Heart left ventricle (tissue), 16 donors: ENCODE measurements around the gene TTLL11. TPM values are rescaled to one million over a fixed set of nuclear protein-coding genes. Genes with fewer than 3 reads are reported as not detected.

Experiments used
- ATAC-seq, 4 donors: fragments of 200-7000 bp; cut with Tn5 transposase; one replicate each; pipeline ENCODE4 v1.9.1; 2020 to 2022; ENCODE audit warnings: moderate library complexity in 4 of 4, mild to moderate bottlenecking in 3 of 4, moderate number of reproducible peaks in 1 of 4
- DNase-seq, 5 donors: peaks; one replicate each; pipeline ENCODE4 v3.0.0-alpha.2; 2020
- H3K27ac ChIP-seq, 12 donors: fragments of 200-600 bp; sonication (generic) in 4 of 12; one replicate each; pipeline versions ENCODE4 v1.5.0 to v1.8.0; 2016 to 2022; ENCODE audit warnings: mild to moderate bottlenecking in 2 of 12
- H3K27me3 ChIP-seq, 9 donors: fragments of 200-600 bp; sonication (generic) in 2 of 9; one replicate each; pipeline versions ENCODE4 v1.5.1 to v1.8.0; 2016 to 2022; ENCODE audit warnings: mild to moderate bottlenecking in 3 of 9
- H3K36me3 ChIP-seq, 9 donors: fragments of 200-600 bp; sonication (generic) in 2 of 9; one replicate each; pipeline versions ENCODE4 v1.5.0 to v1.8.0; 2018 to 2022; ENCODE audit warnings: mild to moderate bottlenecking in 2 of 9
- H3K4me1 ChIP-seq, 12 donors: fragments of 200-600 bp; sonication (generic) in 4 of 12; one replicate each; pipeline versions ENCODE4 v1.5.0 to v1.8.0; 2016 to 2022; ENCODE audit warnings: mild to moderate bottlenecking in 3 of 12
- H3K4me3 ChIP-seq, 12 donors: fragments of 200-600 bp; sonication (generic) in 4 of 12; one replicate each; pipeline versions ENCODE4 v1.5.0 to v1.8.0; 2017 to 2022; ENCODE audit warnings: mild to moderate bottlenecking in 9 of 12, moderate library complexity in 4 of 12
- H3K9me3 ChIP-seq, 12 donors: fragments of 200-600 bp; sonication (generic) in 4 of 12; one replicate each; pipeline versions ENCODE4 v1.5.0 to v1.8.0; 2016 to 2022; ENCODE audit warnings: mild to moderate bottlenecking in 1 of 12
- POLR2A ChIP-seq, 2 donors: fragments of 450-650 bp; IDR thresholded peaks; one replicate each; pipeline ENCODE4 v1.6.1; 2017; ENCODE audit warnings: antibody characterized with exemption in 2 of 2, mild to moderate bottlenecking in 2 of 2, moderate library complexity in 2 of 2
- WGBS, 4 donors: extraction: QIAGEN DNeasy Blood & Tissue Kit in 2 of 4; methylation state at CpG; one replicate each; pipeline versions ENCODE4 v1.1.5 to v1.1.7; 2013 to 2018; 5-methylcytosine and 5-hydroxymethylcytosine counted together
- intact Hi-C, 10 donors: fragments of 100-400 bp; cut with DNase I; formaldehyde crosslinking; loops; one replicate each; pipeline versions ENCODE4 v1.11.1 to v1.14.2; 2022
- polyA plus RNA-seq, 2 donors: library from polyadenylated mRNA; stranded (reverse); fragments of 200-250 nt; gene quantifications; one replicate each; pipeline ENCODE4 v1.2.3, GENCODE V29; 2013
- total RNA-seq, 9 donors: library from RNA; depleted of rRNA in 2 of 9; stranded (reverse); fragments of >200 nt in 2 of 9; fragmentation: NEBNext Ultra II Directional in 3 of 9; extraction: Animal tissue kit (Norgen Biotek cat#: 25700) in 3 of 9; gene quantifications; one replicate each; pipeline versions ENCODE4 v1.1.0 to v1.2.4, GENCODE V29; 2016 to 2023
- TF ChIP-seq, protein P1 (sequence below), 12 donors: fragments of 200-600 bp; sonication (generic) in 4 of 12; IDR thresholded peaks; one replicate each; pipeline versions ENCODE4 v1.5.0 to v1.8.0; 2018 to 2022; ENCODE audit warnings: antibody characterized with exemption in 12 of 12, mild to moderate bottlenecking in 5 of 12
- donor health status: ischemic (EF 13 %, LVEDD 7.1; RV severe dilation, severe dysfunction).
- donor health status: healthy with polysubstance abuse.
- donor health status: DM: no; HTN: yes; CAD: no.
- donor health status: DM: no; HTN: no; CAD: no.
- donor health status: ischemic (EF 25% LVEDD 6.9; RV normal size, moderate dysfunction).
- donor health status: ischemic (EF 25% LVEDD 5.7; RV mildly dilated, moderate dysfunction).
- donor health status: healthy.
- donor health status: DM: yes; HTN: yes; CAD: no.
- donor health status: ischemic (EF 35%, LVEDD 5.7; RV mildly dilated, moderate dysfunction).
- donor health status: nonischemic (EF 11% LVEDD 7.7; RV severe dilation, severe dysfunction).
- donor health status: DM: yes; HTN: yes; CAD: no.
- donor health status: PGD.
- donor health status: ischemic (EF 29% LVEDD 5.4; RV normal size, mild dysfunction).
- donor health status: nonischemic (EF 23%, LVEDD 6.1; RV moderate dilation, normal function).

The TTLL11 gene
- total and polyA plus RNA-seq, 11 donors = 2.7 to 10.9 (median 7.9) TPM

DNA sequence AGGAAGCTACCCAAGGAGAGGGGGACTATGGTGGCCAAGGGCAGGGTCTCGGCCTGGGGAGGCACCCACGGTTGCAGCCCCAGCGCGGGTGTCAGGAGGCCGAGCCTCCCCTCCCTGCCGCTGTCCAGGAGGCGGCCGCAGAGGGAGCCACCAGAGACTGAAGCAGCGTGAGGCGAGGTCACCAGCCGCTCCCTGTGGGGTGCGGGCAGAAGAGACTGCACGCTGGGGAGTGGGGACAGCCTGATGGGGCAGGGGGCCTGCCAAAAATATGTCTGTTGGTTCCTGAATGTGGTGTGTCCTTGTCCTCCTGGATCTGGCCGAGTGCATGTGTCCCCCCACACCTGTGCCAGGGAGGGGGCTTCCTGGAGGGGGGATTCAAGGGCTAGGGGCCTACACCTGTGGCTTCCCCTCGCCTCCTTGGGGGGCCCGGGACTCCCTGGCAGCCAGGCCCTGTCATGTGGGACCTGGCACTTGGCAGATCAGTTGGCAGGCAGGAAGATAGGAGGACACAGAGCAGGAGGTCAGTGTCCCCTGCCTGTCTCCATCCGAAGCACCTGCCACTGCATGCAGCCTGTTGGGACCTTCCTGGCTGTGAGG is 310.5 kb downstream of the TTLL11 start:
- Histone ChIP-seq H3K9me3 (peaks cover 0 to 5% (median 0%) of the 10 kb centered on the region in 12 donors), H3K36me3 (peaks cover 9 to 68% (median 48%) of the 10 kb centered on the region in 9 donors), H3K27me3 (no peaks in the 10 kb centered on the region), H3K27ac (no peak overlapping the region), H3K4me1 (peaks cover 0 to 53% (median 26%) of the 10 kb centered on the region in 12 donors), H3K4me3 (no peak overlapping the region)
- TF ChIP-seq, protein P1, sequence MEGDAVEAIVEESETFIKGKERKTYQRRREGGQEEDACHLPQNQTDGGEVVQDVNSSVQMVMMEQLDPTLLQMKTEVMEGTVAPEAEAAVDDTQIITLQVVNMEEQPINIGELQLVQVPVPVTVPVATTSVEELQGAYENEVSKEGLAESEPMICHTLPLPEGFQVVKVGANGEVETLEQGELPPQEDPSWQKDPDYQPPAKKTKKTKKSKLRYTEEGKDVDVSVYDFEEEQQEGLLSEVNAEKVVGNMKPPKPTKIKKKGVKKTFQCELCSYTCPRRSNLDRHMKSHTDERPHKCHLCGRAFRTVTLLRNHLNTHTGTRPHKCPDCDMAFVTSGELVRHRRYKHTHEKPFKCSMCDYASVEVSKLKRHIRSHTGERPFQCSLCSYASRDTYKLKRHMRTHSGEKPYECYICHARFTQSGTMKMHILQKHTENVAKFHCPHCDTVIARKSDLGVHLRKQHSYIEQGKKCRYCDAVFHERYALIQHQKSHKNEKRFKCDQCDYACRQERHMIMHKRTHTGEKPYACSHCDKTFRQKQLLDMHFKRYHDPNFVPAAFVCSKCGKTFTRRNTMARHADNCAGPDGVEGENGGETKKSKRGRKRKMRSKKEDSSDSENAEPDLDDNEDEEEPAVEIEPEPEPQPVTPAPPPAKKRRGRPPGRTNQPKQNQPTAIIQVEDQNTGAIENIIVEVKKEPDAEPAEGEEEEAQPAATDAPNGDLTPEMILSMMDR (IDR thresholded peaks at IDR 0.05) = no peak
- TF ChIP-seq POLR2A (IDR thresholded peaks at IDR 0.05) = no peak
- ATAC-seq = no peak
- peak in 2 of 5 donors; percentile 14 to 21 for DNase-seq
- intact Hi-C loops = loop anchor here in 2 of 10 donors (5.0 kb wide), 2 partner anchors 50 to 75 kb away; no protein-coding TSS in a partner anchor
- WGBS, 4 donors = 84 to 87% (median 85%) methylated on average over 16 to 17 of the region's 17 CpGs

DNA sequence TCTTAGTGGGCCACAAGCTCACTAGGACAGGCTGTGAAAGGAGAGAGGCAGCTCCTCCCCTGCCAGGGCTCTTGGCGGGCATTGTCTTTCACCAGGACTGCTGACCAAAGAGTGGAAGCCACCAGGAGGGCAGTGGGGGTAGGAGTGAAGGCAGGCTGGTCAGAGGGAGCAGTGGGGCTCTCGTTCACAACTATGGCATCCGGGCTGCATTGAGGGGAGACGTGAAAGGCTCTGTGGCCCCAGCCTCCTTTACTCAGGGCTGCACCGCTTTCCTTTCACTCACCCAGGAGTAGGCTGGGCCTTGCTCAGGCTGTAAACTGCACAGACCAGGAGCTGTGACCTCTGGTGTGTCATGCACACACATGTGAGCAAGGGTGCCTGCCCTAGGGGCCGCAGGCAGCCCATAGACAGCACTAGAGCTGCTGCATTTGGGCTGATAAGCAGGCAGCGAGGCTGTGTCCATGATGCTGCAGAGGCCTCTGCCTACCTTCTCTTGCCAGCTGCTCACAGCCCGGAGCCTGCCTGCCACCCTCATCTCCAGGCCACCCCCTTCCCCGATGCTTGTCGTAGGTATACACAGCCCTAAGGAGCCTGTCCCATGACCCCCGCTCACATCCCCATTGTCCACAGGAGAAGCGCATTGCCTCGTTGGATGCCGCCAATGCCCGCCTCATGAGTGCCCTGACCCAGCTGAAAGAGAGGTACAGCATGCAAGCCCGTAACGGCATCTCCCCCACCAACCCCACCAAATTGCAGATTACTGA is 311.2 kb downstream of the TTLL11 start:
- WGBS, 4 donors = 92 to 95% (median 94%) methylated on average over 16 to 17 of the region's 17 CpGs
- DNase-seq (peak in 2 of 5 donors; percentile 5 to 14), ATAC-seq (no peak)
- Histone ChIP-seq H3K27ac (peak overlapping the region in 1 of 12 donors; percentile 11), H3K4me1 (peaks cover 0 to 54% (median 26%) of the 10 kb centered on the region in 12 donors), H3K4me3 (no peak overlapping the region), H3K36me3 (peaks cover 9 to 76% (median 49%) of the 10 kb centered on the region in 9 donors), H3K27me3 (no peaks in the 10 kb centered on the region), H3K9me3 (peaks cover 0 to 5% (median 0%) of the 10 kb centered on the region in 12 donors)
- intact Hi-C loops = loop anchor here in 2 of 10 donors (5.0 kb wide), 2 partner anchors 50 to 75 kb away; no protein-coding TSS in a partner anchor
- TF ChIP-seq, protein P1 (IDR thresholded peaks at IDR 0.05) = no peak
- no peak for TF ChIP-seq POLR2A (IDR thresholded peaks at IDR 0.05)

GRCh38 chr9:121781145-121781548 is 312.0 kb downstream of the TTLL11 start:
- no peak overlapping the region for H3K4me3 ChIP-seq
- H3K9me3 ChIP-seq = peaks cover 0 to 5% (median 0%) of the 10 kb centered on the region in 12 donors
- no peak for DNase-seq
- peak overlapping the region in 2 of 12 donors; percentile 71 to 76 for H3K27ac ChIP-seq
- peaks cover 10 to 83% (median 54%) of the 10 kb centered on the region in 9 donors for H3K36me3 ChIP-seq
- TF ChIP-seq, protein P1 (IDR thresholded peaks at IDR 0.05) = no peak
- no peak for TF ChIP-seq POLR2A (IDR thresholded peaks at IDR 0.05)
- intact Hi-C loops = loop anchor here in 2 of 10 donors (5.0 kb wide), 2 partner anchors 51 to 76 kb away; no protein-coding TSS in a partner anchor
- no peak for ATAC-seq
- WGBS, 4 donors = 86 to 93% (median 89%) methylated on average over 6 to 8 of the region's 8 CpGs
- peaks cover 0 to 61% (median 26%) of the 10 kb centered on the region in 12 donors for H3K4me1 ChIP-seq
- no peaks in the 10 kb centered on the region for H3K27me3 ChIP-seq
